Measurements from ENCODE around the gene INTS6.

The INTS6 gene

GRCh38 chr13:51339952-51340732 lies 112.7 kb downstream of the INTS6 start:
- no peaks in the 10 kb centered on the region for H3K9me3 ChIP-seq (ENCODE audit: severe bottlenecking)
- no peak overlapping the region for H3K27ac ChIP-seq
- no peaks in the 10 kb centered on the region for H3K36me3 ChIP-seq
- no peak overlapping the region for H3K4me3 ChIP-seq (ENCODE audit: low read depth, low read length)
- TF ChIP-seq, protein P1, sequence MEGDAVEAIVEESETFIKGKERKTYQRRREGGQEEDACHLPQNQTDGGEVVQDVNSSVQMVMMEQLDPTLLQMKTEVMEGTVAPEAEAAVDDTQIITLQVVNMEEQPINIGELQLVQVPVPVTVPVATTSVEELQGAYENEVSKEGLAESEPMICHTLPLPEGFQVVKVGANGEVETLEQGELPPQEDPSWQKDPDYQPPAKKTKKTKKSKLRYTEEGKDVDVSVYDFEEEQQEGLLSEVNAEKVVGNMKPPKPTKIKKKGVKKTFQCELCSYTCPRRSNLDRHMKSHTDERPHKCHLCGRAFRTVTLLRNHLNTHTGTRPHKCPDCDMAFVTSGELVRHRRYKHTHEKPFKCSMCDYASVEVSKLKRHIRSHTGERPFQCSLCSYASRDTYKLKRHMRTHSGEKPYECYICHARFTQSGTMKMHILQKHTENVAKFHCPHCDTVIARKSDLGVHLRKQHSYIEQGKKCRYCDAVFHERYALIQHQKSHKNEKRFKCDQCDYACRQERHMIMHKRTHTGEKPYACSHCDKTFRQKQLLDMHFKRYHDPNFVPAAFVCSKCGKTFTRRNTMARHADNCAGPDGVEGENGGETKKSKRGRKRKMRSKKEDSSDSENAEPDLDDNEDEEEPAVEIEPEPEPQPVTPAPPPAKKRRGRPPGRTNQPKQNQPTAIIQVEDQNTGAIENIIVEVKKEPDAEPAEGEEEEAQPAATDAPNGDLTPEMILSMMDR (IDR thresholded peaks at IDR 0.05; ENCODE audit: low read depth, low read length), result no peak
- DNase-seq, result no peak
- H3K27me3 ChIP-seq (ENCODE audit: insufficient read depth, low read depth, severe bottlenecking), result no peaks in the 10 kb centered on the region

DNA sequence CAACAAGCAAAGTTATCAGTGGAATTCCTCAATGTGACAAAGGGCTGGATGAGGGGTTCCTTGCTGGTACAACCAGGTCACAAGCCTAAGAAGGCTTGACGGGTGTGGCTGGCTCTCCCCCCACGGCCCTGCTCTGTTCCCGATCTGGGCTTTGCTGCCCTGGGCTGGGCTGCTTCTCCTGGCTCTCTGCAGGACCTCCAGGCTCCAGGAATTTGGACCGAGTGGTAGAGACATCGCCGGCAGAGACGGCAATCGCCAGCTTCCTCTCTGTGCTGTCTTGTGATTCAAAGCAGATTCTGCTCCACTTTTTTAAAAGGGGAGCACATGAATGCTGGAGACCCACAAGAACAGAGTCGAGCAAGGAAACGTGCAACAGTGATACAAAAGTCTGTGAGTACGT lies 113.5 kb downstream of the INTS6 start, which contains the start of gene SERPINE3:
SERPINE3 (plus strand) TSS at position 338 of the 400 bp plus-strand sequence. CDS start 1,401 bp downstream, outside the sequence.
- H3K27me3 ChIP-seq (ENCODE audit: insufficient read depth, low read depth, severe bottlenecking), result no peaks in the 10 kb centered on the region
- H3K27ac ChIP-seq, result no peak within 1 kb of the TSS
- no peak within 1 kb of the TSS for H3K4me3 ChIP-seq (ENCODE audit: low read depth, low read length)
- TF ChIP-seq, protein P1 (IDR thresholded peaks at IDR 0.05; ENCODE audit: low read depth, low read length), result no peak
- no peaks in the 10 kb centered on the region for H3K36me3 ChIP-seq
- no peak for DNase-seq
- no peaks in the 10 kb centered on the region for H3K9me3 ChIP-seq (ENCODE audit: severe bottlenecking)

DNA sequence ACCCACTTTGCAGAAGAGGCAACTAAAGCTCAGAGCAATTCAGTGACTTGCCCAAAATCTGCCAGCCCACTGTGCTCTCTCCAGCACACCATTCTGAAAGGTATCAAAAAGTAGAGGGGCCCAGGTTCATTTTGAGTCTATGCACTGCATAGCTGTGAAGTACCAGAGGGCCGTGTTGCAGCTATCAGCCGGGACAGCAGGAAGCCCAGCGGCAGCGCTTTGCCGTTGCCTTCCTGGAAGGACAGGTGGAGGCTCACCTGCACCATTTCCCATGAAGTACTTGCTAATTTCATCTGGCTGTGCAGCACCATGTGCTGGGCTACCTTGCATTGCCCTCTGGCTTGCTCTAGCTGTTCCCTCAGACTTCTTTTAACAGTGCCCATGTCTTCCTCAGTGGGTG lies 116.1 kb downstream of the INTS6 start:
- TF ChIP-seq, protein P1 (IDR thresholded peaks at IDR 0.05; ENCODE audit: low read depth, low read length), result no peak
- H3K27me3 ChIP-seq (ENCODE audit: insufficient read depth, low read depth, severe bottlenecking), result no peaks in the 10 kb centered on the region
- no peak for DNase-seq

DNA sequence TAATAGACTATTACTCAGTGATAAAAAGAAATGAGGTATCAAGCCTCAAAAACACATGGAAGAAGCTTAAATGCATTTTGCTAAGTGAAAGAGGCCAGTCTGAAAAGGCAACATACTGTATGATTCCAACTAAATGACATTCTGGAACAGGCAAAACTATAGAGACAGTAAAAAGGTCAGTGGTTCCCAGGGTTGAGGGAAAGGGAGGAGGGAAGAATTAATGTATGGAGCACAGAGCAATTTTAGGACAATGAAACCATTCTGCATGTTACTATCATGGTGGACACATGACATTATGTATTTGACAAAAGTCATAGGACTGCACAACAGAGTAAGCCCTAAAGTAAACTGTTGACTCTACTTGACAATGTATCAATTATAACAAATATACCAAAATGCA lies 119.0 kb downstream of the INTS6 start:
- Histone ChIP-seq H3K27me3 (ENCODE audit: insufficient read depth, low read depth, severe bottlenecking) (no peaks in the 10 kb centered on the region), H3K9me3 (ENCODE audit: severe bottlenecking) (no peaks in the 10 kb centered on the region), H3K36me3 (no peaks in the 10 kb centered on the region), H3K4me3 (ENCODE audit: low read depth, low read length) (no peak overlapping the region), H3K27ac (no peak overlapping the region)
- TF ChIP-seq, protein P1 (IDR thresholded peaks at IDR 0.05; ENCODE audit: low read depth, low read length), result no peak
- DNase-seq, result no peak

More for the DNA sequence above, 116.1 kb downstream of the INTS6 start:
- Histone ChIP-seq H3K27ac (no peak overlapping the region), H3K9me3 (ENCODE audit: severe bottlenecking) (no peaks in the 10 kb centered on the region), H3K4me3 (ENCODE audit: low read depth, low read length) (no peak overlapping the region), H3K36me3 (no peaks in the 10 kb centered on the region)

GRCh38 chr13:51333421-51333820 lies 119.4 kb downstream of the INTS6 start:
- TF ChIP-seq, protein P1 (IDR thresholded peaks at IDR 0.05; ENCODE audit: low read depth, low read length), result no peak
- no peak for DNase-seq

More at GRCh38 chr13:51333421-51333820, 119.4 kb downstream of the INTS6 start:
- Histone ChIP-seq H3K36me3 (no peaks in the 10 kb centered on the region), H3K9me3 (ENCODE audit: severe bottlenecking) (no peaks in the 10 kb centered on the region), H3K27ac (no peak overlapping the region), H3K27me3 (ENCODE audit: insufficient read depth, low read depth, severe bottlenecking) (no peaks in the 10 kb centered on the region), H3K4me3 (ENCODE audit: low read depth, low read length) (no peak overlapping the region)

Measured in WERI-Rb-1 (cell line).